ENCODE data around the gene ELK4.

ELK4 gene

GRCh38 chr1:205563927-205564441 lies 67.8 kb downstream of the ELK4 start:
- DNase-seq (ENCODE audit: low spot score) = no peak

GRCh38 chr1:205561501-205562203 lies 70.2 kb downstream of the ELK4 start:
- no peak for DNase-seq (ENCODE audit: low spot score)

Measured in pons (tissue), 1 donor.